Epithelial cell of proximal tubule (primary cell): ENCODE results near the gene PRR33. TPM values are rescaled to one million over a fixed set of nuclear protein-coding genes. Genes with fewer than 3 reads are reported as not detected.

Experiments used
- DNase-seq: peaks from one replicate; pipeline ENCODE4 v3.0.0-alpha.2; 2011; ENCODE audit warnings: low read depth
- H3K4me3 ChIP-seq: 2 replicates; pipeline ENCODE4 v1.5.1; 2011; ENCODE audit warnings: low read depth, mild to moderate bottlenecking, low read length
- total RNA-seq: library from RNA; depleted of rRNA; stranded (reverse); fragments of >200 nt; gene quantifications from 2 replicates; pipeline ENCODE4 v1.2.3, GENCODE V29; 2015
- TF ChIP-seq, protein P1 (sequence below): conservative IDR thresholded peaks from 2 replicates; pipeline ENCODE4 v1.5.1; 2012; ENCODE audit warnings: low read depth, mild to moderate bottlenecking, low read length

The PRR33 gene
- total RNA-seq, 1 donor from 2014 or later: not detected

DNA sequence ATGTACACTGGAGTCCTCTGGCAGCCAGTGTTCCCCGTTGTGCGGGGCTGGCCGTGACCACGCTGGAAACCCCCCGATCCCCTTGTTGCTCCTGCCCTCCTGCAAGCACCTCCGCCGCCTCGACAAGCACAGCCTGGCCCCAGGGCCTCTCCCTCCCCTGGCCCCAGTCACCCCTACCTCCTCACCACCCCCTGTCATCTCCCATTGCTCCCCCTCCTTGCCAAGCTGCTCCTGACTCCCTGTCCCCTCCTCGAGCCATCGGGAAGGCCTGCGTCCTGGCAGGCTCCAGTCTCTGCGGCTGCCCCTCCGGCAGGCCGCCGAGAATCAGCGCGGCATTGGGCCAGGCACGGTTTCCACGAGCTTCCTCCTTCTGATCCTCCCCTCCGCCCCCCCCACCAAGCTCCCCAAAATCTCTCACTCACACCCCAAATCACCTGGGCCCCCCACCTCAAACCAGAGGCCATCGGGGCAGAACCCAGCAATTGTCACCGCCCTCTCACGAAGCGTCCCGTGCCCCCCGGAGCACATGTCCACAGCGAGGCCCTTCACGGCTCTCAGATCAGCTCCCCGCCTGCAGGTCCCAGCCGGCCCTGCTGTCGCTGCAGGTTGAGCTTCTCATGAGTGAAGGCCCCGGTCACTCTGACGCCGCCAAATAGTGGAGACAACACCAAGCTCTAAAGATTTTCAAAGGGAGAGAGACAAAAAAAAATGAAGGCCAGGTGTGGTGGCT lies 44.5 kb downstream of the PRR33 start:
- DNase-seq: no peak
- H3K4me3 ChIP-seq: no peak overlapping the region
- TF ChIP-seq, protein P1, sequence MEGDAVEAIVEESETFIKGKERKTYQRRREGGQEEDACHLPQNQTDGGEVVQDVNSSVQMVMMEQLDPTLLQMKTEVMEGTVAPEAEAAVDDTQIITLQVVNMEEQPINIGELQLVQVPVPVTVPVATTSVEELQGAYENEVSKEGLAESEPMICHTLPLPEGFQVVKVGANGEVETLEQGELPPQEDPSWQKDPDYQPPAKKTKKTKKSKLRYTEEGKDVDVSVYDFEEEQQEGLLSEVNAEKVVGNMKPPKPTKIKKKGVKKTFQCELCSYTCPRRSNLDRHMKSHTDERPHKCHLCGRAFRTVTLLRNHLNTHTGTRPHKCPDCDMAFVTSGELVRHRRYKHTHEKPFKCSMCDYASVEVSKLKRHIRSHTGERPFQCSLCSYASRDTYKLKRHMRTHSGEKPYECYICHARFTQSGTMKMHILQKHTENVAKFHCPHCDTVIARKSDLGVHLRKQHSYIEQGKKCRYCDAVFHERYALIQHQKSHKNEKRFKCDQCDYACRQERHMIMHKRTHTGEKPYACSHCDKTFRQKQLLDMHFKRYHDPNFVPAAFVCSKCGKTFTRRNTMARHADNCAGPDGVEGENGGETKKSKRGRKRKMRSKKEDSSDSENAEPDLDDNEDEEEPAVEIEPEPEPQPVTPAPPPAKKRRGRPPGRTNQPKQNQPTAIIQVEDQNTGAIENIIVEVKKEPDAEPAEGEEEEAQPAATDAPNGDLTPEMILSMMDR: no peak

DNA sequence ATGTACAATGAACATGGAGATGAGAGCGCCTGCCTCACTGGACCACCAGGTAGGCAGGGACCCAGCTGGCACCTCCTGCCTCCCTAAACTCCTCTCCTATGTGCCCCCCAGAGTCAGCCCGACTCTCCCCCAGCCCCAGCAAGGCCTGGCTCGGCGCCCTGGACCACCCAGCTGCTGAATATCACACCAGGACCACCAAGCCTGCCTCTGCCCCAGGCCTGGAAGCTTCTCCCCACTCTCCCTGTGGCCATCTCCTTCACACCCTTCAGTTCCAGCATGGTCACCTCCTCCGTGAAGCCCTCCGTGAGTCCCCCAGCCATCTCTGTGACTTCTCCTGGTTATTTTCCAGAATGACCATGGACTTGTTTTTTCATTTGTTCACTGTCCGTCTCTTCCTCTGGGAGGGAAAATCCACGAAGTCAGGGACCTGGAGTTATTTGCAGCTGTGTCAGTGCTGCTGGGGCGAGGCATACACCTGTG lies 45.2 kb downstream of the PRR33 start:
- DNase-seq: no peak
- H3K4me3 ChIP-seq: no peak overlapping the region
- TF ChIP-seq, protein P1: no peak

DNA sequence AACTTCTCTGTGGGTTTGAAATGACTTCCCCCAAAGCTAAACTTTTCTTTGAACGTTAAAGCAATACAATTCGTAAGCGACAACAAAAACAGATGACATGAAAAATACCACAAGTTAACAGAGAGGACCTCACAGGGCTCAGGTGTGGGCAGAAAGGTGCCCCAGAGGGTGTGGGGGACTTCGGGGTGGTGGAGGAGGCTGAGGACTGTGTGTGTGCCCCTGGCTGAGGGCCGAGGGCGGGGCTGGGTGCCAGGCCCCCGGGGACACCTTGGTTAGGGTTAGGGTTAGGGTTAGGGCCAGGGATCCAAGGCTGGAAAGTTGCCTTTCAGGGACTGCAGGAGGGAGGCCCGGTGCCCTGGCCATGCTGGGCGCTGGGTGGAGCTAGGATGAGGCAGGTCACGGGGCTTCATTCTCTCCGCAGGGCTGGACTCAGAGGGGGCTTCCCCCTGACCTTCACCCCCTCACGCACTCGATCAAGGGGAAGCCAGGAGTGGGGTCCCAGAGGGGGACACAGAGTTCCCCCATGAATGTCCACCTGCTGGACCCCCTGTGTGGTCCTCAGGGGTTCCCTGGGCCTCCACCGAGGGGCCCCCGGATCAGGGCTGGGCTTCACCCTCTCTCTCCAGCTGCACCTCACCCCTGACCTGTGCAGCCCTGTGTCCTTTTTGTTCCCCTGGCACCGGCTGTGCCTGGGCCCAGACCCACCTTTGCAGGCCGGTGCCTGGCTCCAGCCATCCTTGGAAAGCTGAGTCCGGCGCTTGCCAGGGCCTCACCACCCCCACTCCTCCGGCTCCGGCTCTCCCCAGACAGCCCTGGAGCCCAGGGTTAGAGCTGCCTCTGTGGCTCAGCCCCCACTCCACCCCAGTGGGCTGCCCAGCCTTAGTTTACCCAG lies 45.9 kb downstream of the PRR33 start:
- no peak overlapping the region for H3K4me3 ChIP-seq
- TF ChIP-seq, protein P1: no peak

GRCh38 chr11:1845095-1845429 lies 46.6 kb downstream of the PRR33 start:
- TF ChIP-seq, protein P1: no peak
- no peak overlapping the region for H3K4me3 ChIP-seq
- DNase-seq: no peak

More for the DNA sequence above, 45.9 kb downstream of the PRR33 start:
- no peak for DNase-seq

- DNase-seq: no peak
- TF ChIP-seq, protein P1: no peak
- H3K4me3 ChIP-seq: no peak overlapping the region
These were observed 47.2 kb downstream of the PRR33 start for GRCh38 chr11:1844221-1845094.

GRCh38 chr11:1843796-1844195 lies 47.9 kb downstream of the PRR33 start:
- TF ChIP-seq, protein P1: no peak
- no peak overlapping the region for H3K4me3 ChIP-seq
- no peak for DNase-seq
